Activated CD8-positive, alpha-beta memory T cell treated with anti-CD3 and anti-CD28 coated beads for 48 hours (primary cell): Measurements from ENCODE around the gene CPM.
"Not testable (repeated sequence)": the region's sequence is repeated elsewhere in the genome, so short reads cannot be mapped to it uniquely, and the experiment has no call there.

ENCODE experiments used
- DNase-seq, 3 experiments: peaks; one replicate each; pipeline ENCODE4 v3.0.0-alpha.2; 2020; ENCODE audit warnings: low read depth in 2 of 3, low spot score in 2 of 3

CPM gene

GRCh38 chr12:68831751-68832503 lies 101.0 kb downstream of the CPM start:
- no peak for DNase-seq

DNA sequence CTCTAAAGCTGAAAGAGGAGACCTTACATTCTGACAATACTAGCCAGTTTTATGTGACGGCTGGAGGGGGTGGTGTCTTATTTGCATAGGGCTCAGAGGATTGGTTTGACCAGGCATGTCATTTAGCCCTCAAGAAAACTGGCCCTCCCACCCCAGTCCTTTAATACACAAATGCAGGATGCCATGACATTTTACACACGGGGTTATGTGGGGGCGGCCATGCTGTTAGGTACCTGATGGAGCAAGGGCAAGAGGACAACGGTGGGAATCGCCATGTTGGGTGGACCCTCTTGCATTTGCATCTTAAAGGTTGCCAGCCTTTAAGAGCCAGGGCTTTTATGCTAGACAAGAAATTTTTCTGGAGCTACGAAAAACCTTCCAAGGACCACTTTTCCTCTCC lies 101.7 kb downstream of the CPM start:
- DNase-seq, result no peak

DNA sequence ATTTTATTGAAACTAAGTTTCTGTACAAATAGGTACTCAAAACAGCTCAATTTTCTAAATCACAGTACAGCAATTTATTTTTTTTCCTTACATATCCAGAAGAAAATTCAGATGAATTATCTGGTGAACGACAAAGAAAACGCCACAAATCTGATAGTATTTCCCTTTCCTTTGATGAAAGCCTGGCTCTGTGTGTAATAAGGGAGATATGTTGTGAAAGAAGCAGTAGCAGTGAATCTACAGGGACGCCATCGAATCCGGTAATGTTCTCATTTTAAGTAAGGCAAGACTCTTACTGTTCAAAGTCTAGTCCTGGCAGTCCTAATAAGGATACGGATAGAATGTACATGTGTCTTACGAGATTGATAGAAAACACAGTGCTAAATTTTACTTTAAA lies 104.3 kb downstream of the CPM start:
- no peak for DNase-seq

DNA sequence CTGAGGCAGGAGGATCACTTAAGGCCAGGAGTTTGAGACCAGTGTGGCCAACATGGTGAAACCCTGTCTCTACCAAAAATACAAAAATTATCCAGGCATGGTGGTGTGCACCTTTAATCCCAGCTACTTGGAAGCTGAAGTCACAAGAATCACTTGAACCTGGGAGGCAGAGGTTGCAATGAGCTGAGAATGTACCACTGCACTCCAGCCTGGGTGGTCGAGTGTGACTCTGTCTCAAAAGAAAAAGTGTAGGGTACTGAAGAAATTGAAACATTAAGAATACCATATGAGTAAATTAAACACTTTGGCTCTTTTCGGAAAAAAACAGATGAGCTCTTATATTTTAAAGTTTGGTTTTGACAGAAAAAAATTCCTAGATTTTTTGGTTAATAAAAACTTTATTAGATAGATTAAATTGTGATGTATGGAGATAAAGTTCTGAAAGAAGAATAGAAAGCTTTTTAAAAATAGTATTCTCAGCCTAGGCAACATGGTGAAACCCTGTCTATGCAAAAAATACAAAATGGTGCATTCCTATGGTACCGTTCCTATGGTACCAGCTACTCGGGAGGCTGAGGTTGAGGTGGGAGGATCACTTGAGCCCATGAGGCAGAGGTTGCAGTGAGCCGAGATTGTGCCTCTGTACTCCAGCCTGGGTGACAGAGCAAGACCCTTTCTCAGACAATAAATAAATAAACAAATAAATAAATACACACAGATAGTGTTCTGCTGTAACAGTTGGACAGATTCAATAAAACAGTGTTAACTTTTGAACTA lies 104.9 kb downstream of the CPM start:
- no peak for DNase-seq

- no peak for DNase-seq
Observed at GRCh38 chr12:68825569-68826217, 107.3 kb downstream of the CPM start.

GRCh38 chr12:68824597-68825250 lies 108.2 kb downstream of the CPM start:
- no peak for DNase-seq

DNA sequence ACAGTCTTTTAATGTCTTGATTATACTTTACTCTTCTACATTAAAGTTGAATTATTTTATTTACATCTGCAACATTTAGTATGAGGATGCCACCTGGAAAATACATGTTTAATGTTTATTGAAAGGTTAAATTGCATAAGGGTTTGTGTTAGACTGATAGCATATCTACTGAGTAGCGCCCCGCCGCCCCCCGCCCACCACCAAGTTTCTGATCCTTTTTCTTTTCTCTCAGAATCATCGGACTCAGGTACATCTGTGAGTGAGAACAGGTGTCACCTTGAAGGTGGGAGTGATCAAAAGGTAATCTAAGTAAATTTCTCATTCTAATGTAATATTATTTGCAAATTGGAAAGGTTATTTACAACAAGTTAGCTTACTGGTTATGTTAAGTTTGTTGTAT lies 108.8 kb downstream of the CPM start:
- DNase-seq, result no peak

GRCh38 chr12:68823696-68824095 lies 109.3 kb downstream of the CPM start:
- no peak for DNase-seq

DNA sequence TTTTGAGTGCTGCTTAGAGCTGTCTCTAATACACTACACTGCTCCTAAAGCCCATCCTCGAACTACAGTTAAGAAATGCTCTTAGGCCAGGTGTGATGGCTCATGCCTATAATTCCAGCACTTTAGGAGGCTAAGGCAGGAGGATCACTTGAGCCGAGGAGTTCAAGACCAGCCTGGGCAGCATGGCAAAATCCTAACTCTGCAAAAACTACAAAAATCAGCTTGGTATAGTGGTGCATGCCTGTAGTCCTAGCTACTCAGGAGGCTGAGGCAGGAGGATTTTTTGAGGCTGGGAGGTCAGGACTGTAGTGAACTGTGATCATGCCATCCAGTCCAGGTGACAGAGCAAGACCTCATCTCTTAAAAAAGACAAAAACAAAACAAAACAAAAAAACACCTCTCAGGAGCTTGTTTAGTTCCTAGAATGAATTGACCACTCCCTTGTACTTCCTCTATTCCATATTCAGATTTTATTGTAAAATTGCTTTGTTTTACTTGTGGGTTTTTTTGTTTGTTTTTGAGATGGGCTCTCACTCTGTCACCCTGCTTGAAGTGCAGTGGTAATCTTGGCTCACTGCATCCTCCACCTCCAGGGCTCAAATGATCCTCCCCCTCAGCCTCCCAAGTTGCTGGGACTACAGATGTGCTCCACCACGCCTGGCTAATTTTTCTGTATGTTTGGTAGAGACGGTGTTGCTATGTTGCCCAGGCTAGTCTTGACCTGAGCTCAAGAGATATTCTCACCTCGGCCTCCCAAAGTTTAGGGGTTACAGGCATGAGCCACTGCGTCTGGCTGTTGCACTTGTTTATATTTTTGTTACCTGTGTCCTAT lies 111.4 kb downstream of the CPM start:
- DNase-seq, result no peak

DNA sequence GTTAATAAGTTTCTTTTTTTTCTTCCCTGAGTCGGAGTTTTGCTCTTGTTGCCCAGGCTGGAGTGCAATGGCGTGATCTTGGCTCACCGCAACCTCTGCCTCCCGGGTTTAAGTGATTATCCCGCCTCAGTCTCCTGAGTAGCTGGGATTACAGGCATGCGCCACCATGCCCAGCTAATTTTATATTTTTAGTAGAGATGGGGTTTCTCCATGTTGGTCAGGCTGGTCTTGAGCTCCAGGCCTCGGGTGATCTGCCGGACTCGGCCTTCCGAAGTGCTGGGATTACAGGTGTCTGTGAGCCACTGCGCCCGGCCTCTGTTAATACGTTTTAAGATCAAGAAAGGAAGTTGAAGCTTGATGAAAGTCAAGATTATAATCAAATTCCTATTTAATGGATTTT lies 113.5 kb downstream of the CPM start:
- DNase-seq, result not testable (repeated sequence)

GRCh38 chr12:68815928-68816800 lies 116.8 kb downstream of the CPM start:
- DNase-seq, result no peak

DNA sequence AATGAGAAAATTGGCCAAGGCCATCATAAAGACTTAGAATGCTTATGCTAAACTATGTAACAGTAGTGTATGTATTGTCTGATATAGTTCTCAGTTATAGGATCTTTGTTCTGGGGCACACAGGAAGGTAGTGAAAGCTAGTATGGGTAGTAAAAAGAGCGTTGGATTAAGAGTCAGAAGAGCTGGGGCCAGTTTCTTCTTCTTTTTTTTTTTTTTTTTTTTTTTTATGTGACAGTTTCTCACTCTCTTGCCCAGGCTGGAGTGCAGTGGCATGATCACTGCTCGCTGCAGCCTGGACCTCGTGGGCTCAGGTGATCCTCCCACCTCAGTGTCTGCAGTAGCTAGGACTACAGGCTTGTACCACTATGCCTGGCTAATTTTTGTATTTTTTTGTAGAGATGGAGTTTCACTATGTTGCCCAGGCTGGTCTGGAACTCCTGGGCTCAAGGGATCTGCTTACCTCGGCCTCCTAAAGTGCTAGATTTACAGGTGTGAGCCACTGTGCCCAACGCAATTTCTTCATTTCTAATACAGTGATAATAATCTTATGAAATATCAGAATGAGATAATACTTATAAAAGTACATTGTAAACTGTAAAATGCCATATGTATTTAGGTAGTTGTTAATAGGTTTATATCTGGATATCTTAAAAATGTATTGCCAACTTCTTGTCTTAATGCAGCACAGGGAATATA lies 117.6 kb downstream of the CPM start:
- no peak for DNase-seq

- DNase-seq, result no peak
Observed at GRCh38 chr12:68814490-68815231, 118.3 kb downstream of the CPM start.

GRCh38 chr12:68813242-68813593 lies 119.8 kb downstream of the CPM start:
- DNase-seq, result no peak

DNA sequence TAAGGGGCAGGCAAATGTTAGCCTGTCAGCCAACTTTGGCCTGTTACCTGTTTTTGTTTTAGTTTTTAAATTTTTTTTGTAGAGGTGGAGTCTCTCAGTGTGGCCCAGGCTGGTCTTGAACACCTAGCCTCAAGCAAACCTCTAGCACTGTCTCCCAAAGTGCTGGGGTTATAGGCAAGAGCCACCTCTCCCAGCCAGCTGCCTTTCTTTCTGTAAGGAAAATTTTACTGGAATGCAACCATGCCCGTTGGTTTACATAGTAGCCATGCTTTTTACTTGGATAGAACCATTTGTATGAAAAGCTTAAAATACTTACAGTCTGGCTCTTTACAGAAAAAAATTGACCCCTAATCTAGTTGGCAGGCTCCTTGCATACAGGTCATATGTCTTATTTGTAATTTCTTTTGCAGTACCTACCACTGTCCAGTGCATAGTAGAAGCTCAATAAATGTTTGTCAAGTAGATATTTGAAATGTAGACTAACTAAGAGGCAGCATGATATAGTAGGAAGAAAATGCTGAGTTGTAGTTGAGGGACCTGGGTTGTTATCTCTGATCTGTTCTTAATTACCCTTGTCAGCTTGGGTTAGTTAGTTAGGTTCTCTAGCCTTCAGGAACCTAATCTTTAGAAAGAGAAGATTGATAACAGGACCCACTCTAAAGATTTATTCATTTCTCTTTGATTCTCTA lies 120.3 kb downstream of the CPM start:
- no peak for DNase-seq

DNA sequence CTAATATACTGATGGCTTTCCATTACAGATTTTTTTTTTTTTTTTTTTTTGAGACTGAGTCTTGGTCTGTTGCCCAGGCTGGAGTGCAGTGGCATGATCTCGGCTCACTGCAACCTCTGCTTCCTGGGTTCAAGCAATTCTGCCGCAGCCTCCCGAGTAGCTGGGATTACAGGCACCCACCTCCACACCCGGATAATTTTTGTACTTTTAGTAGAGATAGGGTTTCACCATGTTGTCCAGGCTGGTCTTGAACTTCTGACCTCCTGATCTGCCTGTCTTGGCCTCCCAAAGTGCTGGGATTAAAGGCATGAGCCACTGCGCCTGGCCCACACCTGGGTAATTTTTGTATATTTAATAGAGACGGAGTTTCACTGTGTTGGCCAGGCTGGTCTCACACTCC lies 121.4 kb downstream of the CPM start:
- not testable (repeated sequence) for DNase-seq

GRCh38 chr12:68810027-68810389 lies 123.0 kb downstream of the CPM start:
- not testable (repeated sequence) for DNase-seq
